Measurements from ENCODE around the gene GRAP2.
"Not testable (repeated sequence)": the region's sequence is repeated elsewhere in the genome, so short reads cannot be mapped to it uniquely, and the experiment has no call there.

Gene GRAP2

GRCh38 chr22:39965748-39966147, 64.9 kb downstream of the GRAP2 start:
- no peak for DNase-seq (ENCODE audit: low read depth)

DNA sequence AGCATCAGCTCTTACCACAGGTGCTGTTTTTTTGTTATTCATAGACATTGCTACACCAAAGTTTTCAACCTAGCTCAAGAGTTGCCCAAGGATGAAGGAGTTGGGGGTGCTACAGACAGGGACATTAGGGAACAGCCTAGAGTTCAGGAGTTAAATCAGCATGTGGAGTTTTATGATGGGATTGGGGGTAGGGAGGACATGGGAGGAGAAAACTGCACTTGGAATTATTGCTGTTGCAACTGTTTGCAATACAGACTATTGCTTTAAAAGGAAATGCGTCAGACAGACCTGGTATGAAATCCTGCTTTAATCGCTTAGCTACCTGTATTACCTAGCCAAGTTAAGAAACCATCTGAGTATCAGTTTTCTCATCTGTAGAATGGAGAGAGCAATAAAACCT, 65.6 kb downstream of the GRAP2 start:
- no peak for DNase-seq (ENCODE audit: low read depth)

GRCh38 chr22:39967103-39967829, 66.4 kb downstream of the GRAP2 start:
- DNase-seq (ENCODE audit: low read depth), result peak; percentile 49

GRCh38 chr22:39967996-39968972, 67.4 kb downstream of the GRAP2 start:
- DNase-seq (ENCODE audit: low read depth), result no peak

GRCh38 chr22:39970742-39971141, 69.9 kb downstream of the GRAP2 start:
- DNase-seq (ENCODE audit: low read depth), result no peak

- no peak for DNase-seq (ENCODE audit: low read depth)
Measured at GRCh38 chr22:39972641-39973040, 71.8 kb downstream of the GRAP2 start.

- no peak for DNase-seq (ENCODE audit: low read depth)
Measured at GRCh38 chr22:39973656-39974055, 72.8 kb downstream of the GRAP2 start.

DNA sequence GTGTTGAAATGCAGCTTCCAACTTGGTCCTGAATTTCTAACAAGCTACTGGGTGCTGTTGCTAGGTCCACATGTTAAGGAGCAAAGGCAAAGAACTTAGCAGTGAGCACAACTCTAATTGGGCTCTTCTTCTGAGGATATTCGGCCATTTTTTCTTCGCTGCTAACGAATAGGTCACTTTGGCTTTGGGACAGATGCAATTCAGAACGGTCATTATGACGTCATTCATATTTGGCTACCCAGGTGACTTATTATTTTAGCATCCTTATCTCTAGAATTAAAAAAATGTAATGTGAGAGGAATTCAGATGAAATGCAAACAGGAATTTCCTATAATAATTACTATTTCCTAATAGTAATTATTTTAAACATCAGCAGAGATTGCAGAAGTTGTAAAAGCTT, 73.2 kb downstream of the GRAP2 start:
- no peak for DNase-seq (ENCODE audit: low read depth)

GRCh38 chr22:39979048-39979447, 78.2 kb downstream of the GRAP2 start:
- DNase-seq (ENCODE audit: low read depth), result no peak

DNA sequence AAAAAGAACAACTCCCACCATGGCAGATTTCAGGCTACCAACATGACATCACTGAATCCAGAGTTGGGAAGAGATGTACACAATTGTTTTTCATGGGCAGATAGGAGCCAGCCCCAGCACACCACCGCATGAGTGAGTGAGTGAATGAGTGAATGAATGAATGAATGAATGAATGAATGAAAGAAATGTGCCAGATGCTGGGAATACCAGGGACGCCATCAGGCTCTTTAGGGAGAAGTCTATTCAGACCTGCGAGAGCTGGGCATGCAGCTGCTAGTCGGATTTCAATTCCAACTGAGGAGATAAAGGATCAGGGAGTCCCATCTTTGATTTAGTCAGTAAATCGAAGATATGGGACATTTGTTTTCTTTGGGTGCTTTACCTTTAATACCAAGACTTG, 78.6 kb downstream of the GRAP2 start:
- DNase-seq (ENCODE audit: low read depth), result no peak

- DNase-seq (ENCODE audit: low read depth), result no peak
Measured at GRCh38 chr22:39980596-39980995, 79.7 kb downstream of the GRAP2 start.

DNA sequence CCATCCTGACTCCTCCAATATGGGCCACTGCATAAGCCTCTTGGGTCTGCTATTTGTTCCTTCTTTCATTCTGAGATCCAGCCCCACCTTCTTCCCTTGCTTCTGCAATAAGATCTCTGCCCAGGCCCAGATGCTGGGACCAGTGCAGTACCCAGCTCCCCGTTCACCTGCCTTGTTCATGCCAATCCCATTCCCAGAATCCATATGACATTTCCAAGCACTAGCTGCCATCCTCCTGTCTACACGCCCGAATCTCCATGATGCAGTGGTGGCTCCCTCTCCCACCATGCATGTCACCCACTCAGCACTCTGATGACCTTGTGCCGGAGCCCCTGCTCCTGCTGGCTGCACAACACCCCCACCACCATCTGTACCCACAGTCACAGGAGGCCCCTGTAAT, 82.5 kb downstream of the GRAP2 start:
- no peak for DNase-seq (ENCODE audit: low read depth)

GRCh38 chr22:39984006-39984405, 83.1 kb downstream of the GRAP2 start:
- no peak for DNase-seq (ENCODE audit: low read depth)

DNA sequence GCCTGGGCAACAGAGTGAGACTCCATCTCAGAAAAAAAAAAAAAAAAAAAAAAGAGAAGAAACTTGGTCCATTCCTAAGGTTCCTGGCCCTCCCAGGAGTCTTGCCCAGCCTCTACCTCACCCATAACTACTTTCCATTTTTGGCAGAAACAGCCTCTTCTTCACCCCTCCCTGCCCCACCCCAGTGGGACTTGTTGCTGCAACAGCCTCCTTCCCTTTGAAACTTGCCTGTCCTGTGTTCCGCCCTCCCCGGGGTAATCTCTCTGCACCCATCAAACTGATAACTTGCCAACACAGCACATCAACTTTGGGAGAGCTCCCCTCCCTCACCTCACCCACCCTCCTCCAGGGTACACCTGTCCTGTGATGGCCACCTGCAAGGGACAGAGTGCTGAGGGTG, 83.9 kb downstream of the GRAP2 start:
- no peak for DNase-seq (ENCODE audit: low read depth)

DNA sequence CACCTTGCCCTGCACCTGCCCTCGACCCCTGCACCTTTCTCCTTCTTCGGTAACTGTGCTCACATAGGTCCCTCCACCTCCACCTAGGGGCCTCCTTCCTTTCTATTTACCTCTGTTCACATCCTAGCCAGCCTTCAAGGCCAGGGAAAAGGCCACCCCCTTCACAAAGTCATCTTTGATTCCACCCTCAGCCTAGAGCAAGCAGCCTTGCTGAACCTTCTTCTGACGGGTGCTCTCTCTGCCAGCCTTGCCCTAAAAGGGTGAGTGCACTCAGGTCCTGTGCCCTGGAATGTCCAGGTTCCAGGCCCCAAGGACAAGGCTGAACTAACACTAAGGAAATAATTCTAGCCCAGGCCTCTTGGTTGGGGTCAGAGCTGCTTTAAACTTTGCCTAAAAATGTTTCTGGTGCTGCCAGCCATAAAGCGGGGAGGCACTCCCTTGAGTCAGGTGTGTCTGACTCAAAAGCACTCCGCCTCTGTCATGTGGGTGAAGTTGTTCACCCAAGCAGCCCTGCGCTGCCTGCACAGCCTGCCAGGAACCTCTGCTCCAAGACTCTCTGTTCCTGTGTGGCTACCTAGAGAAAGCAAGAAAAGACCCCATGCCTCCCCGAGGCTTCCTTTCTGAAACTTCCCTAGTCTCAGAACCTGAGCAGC, 84.6 kb downstream of the GRAP2 start:
- no peak for DNase-seq (ENCODE audit: low read depth)

- no peak for DNase-seq (ENCODE audit: low read depth)
Measured at GRCh38 chr22:39988386-39989114, 87.7 kb downstream of the GRAP2 start.

DNA sequence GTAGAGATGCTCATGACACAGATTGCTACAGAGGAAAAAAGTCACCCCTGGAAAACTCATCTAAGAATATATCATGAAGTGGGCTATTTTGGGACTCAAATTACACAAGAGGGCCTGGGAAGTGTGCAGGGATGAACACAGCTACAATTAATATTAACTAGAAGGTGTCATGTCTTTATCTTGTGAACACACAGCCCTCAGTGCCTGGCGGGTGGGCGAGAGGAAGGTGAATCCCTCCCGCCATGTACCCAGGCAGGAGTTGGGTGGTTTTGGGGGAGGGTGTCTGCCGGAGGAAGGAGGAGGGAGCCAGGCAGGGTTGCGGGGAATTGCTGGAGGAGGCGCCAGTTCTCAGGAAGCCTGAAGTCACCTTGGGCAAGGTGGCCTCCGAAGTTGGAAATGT, 88.7 kb downstream of the GRAP2 start:
- no peak for DNase-seq (ENCODE audit: low read depth)

DNA sequence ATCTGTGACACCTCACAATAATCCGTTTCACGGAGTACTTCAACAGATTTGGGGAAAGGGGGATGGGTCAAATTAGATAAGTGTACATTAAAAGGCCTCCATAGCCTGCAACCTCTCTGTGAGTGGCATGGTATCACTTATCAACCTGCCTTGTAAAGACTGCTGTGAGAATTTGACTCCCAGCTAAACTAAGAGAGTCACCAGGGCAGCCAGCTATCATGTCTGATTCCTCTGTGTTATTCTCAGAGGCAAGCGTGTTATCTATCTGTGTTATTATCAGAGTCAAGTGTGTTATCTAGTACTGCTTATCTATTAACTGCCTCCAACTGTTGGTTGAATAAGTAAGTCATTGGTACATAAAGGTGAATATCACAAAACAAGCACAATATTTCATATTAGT, 89.8 kb downstream of the GRAP2 start:
- DNase-seq (ENCODE audit: low read depth), result no peak

DNA sequence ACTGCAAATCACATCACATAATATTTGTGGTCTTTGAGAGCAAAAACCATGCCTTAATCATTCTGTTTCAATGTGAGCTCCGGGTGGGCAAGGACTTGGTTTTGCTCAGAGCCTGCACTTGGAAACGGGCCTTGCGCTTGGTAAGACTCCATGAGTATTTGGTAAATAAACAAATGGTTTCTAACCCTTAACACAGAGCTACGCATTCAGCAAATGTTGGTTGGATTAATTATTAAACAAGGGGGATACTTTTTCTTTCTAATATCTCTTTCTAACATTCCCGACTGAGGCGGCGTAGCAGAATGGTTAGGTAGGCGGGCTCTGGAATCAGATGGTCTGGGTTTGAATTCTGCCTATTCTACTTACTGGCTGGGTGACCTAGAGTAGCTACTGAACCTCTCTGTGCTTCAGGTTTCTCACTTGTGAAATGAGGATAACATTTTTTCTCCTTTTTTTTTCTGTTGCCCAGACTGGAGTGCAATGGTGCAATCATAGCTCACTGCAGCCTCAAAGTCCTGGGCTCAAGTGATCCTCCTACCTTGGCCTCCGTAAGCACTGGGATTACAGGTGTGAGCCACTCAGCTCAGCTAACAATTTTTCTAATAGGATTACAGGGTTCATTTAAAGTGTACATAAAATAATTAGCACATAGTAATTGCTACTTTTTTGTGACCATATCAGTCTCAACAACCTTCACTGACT, 90.4 kb downstream of the GRAP2 start:
- DNase-seq (ENCODE audit: low read depth), result no peak

DNA sequence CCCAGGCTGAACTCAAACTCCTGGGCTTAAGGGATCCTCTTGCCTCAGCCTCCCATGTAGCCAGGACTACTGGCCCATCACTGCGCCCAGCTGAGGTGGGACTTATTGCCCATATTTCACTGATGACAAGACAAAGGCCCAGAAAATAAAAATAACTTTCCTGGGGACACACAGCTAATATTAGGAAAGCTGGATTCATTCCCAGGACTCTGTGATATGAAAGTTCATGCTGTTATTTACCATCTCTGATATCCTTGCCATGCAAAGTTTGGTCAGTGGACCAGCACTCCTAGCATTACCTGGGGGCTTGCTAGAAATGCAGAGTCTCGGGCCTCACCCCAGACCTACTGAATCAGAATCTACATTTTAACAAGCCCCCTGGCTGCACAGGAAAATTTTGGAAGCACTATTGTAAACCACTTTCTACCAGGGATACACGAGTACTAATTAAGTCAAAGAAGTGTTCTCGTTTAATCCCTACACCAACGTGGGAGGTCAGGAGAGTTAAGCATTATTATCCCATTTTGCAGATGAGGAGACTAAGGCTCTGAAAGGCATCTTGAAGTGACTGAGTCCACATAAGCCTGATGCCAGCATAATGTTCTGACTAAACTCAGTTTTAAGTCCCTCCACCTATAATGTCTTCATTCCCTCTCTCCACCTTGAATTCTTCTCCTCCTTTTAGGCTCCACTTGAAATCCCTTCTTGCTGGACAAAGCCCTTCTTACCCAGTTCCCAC, 91.4 kb downstream of the GRAP2 start:
- DNase-seq (ENCODE audit: low read depth), result no peak

DNA sequence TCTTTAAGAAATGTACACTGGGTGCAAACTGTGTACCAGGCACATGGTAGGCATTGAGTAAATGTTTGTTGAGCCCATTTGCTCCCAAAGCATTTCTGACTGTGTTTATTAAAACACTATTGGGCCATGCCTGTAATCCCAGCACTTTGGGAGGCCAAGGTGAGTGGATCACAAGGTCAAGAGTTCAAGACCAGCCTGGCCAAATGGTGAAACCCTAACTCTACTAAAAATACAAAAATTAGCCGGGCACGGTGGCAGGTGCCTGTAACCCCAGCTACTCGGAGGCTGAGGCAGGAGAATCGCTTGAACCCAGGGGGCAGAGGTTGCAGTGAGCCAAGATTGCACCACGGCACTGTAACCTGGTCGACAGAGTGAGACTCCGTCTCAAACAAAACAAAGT, 92.0 kb downstream of the GRAP2 start:
- not testable (repeated sequence) for DNase-seq (ENCODE audit: low read depth)

All from stromal cell of bone marrow (primary cell).